Left colon (tissue), 2 donors: ENCODE results near the gene OR8U1. TPM values are rescaled to one million over a fixed set of nuclear protein-coding genes. Genes with fewer than 3 reads are reported as not detected.
"Not testable (repeated sequence)": the region's sequence is repeated elsewhere in the genome, so short reads cannot be mapped to it uniquely, and the experiment has no call there.

Experiments
- ATAC-seq: fragments of 200-7000 bp; cut with Tn5 transposase; one replicate; pipeline ENCODE4 v1.9.1; 2020; ENCODE audit warnings: mild to moderate bottlenecking, moderate library complexity
- DNase-seq, 2 donors: peaks; one replicate each; pipeline ENCODE4 v3.0.0-alpha.2; 2020
- intact Hi-C, 2 donors: fragments of 100-400 bp; cut with DNase I in 1 of 2; cut with micrococcal nuclease in 1 of 2; formaldehyde crosslinking; loops; one replicate each; pipeline versions ENCODE4 v1.11.2 to v1.14.0; 2022; cut with DNase I, micrococcal nuclease
- long read RNA-seq: library from polyadenylated mRNA; unstranded; transcript quantifications from one replicate; pipeline ENCODE4 v2.0.0, GENCODE V29; 2021
- total RNA-seq, 2 donors: library from RNA; stranded (reverse); fragmentation: NEBNext Ultra II Directional; extraction: Animal tissue kit (Norgen Biotek cat#: 25700); gene quantifications; one replicate each; pipeline ENCODE4 v1.2.1, GENCODE V29; 2021
- donor health status: DM: no; HTN: no; CAD: no.
- donor health status: DM: yes; HTN: yes; CAD: no.

The OR8U1 gene
- not detected for total RNA-seq
- long read RNA-seq, result 0 reads

DNA sequence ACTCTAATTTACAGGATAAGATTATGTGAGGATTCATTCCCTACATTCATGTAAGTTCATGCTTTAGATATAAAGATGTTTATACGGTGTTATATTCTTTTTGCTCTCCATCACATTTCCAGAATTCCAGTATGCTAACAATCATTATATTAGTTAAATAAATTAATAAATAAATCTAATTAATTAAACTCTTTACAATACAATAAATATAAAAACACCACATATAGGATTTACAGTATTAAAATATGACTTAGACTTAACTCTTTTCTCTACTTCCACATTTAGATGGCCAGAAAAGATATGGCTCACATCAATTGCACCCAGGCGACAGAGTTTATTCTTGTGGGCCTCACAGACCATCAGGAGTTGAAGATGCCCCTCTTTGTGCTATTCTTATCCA, at the start of gene OR8U1:
OR8U1 (plus strand) TSS at position 301 of the 400 bp plus-strand sequence; CDS start at position 301, 0 bp downstream.
- no peak for DNase-seq
- ATAC-seq, result no peak
- intact Hi-C loops, result no loop called here

DNA sequence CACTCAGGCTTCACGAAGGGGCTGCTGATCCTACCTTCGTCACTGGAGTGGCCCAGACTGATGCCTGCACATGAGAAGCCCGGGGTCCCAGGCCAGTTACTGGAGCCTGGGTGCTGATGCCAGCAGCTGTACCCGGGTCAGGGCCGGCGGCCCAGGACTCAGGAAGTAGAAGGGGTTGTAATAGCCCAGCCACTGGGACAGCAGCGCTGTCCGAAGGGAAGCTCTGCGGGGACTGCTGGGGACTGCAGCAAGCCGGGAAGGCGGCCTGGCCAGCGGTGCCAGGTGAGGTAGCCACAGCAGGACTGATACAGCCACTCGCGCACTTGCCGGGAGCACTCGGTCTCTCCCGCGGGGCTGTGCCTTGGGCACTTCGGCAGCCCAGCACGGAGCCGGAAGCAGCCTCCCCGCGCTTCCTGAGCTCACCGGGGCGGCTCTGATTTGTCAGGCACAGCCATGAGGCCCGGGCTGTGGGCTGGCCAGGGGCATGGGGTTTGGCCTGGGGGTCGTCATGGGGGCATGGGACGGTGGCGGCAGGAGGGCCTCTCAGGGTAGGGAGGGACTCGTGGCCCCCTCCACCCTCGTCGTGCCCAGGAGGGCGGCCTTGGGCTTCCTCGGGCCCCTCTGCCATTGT, 43.4 kb upstream of the OR8U1 start:
- ATAC-seq (no peak), DNase-seq (no peak)
- intact Hi-C loops, result no loop called here

DNA sequence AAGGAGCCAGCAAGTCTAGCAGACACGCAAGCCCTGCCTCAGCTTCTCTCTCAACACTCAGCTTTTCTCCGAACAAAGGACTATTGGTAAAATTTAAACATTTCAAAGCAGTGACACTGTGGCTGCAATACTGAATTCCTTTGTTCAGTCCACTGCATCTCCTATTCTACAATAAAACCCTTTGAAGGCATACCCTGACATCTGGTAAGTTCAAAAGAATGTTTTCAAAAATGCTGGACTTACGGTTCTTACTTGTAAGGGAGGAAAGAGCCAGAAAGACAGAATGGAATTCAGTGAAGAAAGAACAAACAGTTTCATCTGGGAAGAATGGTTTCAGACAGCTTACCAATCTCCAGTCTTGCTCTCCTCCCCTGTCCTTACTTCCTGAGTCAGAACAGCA, 42.3 kb upstream of the OR8U1 start:
- intact Hi-C loops, result no loop called here
- DNase-seq (no peak), ATAC-seq (no peak)

DNA sequence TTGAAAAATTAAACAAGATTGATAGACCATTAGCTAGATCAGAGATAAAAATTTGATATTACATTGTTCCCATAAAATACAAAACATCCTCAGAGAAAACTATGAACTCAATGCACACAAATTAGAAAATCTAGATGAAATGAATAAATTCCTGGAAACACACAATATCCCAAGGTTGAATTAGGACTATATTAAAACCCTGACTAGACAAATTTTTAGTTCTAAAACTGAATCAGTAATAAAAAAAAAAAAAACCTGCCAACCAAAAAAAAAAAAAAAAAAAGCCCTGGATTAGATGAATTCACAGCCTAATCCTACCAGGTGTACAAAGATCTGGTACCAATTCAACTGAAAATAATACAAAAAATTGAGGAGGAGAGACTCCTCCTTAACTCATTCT, 35.1 kb upstream of the OR8U1 start:
- ATAC-seq (no peak), DNase-seq (no peak)
- intact Hi-C loops, result no loop called here

DNA sequence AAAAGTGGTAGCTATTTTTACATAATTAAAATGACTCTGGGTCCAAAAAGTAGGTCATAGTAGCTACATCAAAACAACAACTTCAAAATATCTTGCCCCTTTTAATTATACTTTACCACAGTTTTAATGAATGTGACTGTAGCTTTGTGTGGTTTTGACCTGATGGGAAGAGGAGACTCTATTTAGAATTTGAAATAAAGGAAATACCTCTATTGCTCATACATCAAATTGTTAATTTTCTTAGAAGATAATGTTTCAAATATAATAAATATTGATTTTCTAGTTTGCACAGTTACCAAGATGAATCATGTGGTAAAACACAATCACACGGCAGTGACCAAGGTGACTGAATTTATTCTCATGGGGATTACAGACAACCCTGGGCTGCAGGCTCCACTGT, 29.7 kb upstream of the OR8U1 start, which contains the start of gene OR8K1:
OR8K1 (plus strand) TSS at position 301 of the 400 bp plus-strand sequence; CDS start at position 301, 0 bp downstream.
- ATAC-seq (no peak), DNase-seq (no peak)
- intact Hi-C loops, result no loop called here

DNA sequence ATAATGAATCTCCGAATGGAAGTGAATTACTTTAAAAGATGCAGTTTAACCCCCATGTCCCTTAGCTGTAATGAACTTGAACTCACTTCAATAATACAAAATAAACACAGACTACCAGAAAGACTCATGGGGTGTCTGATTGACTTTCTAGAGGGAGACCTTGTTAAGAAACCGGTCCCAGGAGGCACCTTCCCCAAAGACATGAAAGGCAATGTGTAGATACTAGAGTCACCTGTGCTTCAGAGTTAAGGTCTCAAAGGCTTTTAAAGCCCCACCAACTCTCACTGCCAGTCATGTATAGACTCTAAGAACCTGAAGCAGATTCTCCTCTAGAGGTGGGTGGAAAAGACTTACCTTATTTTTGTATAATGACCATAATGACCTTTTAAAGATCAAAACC, 21.4 kb upstream of the OR8U1 start, which contains the start of gene OR8J1:
OR8J1 (plus strand) TSS at position 301 of the 400 bp plus-strand sequence. CDS start 5,956 bp downstream, outside the sequence.
- DNase-seq (no peak), ATAC-seq (no peak)
- intact Hi-C loops, result no loop called here

DNA sequence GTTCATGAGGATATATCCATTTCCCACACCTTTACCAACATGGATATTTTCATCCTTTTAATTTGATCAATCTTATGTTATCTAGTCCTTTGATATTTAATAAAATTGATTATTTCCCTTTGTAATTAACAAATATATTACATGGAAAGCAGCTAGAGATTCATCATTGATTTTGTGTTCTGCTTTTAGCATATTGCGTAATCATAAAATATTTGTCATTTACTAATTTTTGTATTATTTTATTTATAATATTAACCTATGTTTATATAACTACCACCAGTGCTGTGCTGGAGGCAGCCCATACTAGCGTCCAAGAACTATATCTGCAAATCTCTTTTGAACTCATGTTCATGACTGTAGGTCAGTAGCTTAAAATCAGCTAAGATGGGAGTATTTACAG, 4.7 kb downstream of the OR8U1 start:
- ATAC-seq (no peak), DNase-seq (no peak)
- intact Hi-C loops, result no loop called here

DNA sequence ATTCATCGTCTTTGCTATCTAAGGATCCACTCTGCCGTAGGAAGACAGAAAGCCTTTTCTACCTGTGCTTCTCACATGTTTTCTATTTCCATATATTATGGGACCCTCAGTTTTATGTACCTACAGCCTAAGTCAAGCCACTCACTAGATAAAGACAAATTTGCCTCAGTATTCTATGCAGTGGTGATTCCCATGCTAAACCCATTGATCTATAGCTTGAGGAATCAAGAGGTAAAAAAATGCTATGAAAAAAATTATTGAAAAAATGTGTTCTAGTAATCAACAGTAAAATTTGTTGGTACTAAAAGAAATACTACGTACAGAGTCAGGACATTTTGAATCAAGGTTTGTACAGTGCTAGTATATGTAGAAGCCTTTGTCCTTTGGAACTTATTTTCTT, 19.0 kb downstream of the OR8U1 start:
- intact Hi-C loops, result no loop called here
- no peak for DNase-seq

DNA sequence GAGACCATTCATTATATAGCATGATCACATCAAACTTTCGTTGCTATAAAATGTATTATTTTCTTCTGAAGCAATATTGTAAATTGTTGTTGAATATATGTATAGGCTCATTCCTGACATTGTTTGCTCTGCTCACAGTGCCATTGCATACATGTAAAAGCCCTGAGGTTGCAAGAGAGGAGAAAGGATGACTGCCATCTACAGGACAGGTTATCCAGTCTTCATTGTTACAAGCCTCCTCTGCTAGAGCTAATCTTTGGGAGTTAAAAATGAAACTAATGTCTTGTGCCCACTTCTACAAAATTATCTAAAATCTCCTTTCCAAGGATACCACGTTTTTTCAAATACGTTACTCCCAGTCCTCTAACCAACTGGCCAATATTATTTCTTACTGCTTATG, 20.6 kb downstream of the OR8U1 start:
- DNase-seq (no peak), ATAC-seq (no peak)
- intact Hi-C loops, result no loop called here

More for the DNA sequence above, 19.0 kb downstream of the OR8U1 start:
- no peak for ATAC-seq

DNA sequence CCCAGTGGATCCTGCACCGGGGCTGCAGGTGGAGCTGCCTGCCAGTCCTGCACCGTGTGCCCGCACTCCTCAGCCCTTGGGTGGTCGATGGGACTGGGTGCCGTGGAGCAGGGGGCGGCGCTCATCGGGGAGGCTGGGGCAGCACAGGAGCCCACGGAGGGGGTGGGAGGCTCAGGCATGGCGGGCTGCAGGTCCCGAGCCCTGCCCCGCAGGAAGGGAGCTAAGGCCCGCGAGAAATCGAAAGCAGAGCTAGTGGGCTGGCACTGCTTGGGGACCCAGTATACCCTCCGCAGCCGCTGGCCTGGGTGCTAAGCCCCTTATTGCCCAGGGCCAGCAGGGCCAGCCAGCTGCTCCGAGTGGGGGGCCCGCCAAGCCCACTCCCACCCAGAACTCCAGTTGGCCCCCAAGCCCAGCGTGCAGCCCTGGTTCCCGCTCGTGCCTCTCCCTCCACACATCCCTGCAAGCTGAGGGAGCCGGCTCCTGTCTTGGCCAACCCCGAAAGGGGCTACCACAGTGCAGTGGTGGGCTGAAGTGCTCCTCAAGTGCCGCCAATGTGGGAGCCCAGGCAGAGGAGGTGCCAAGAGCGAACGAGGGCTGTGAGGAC, 26.5 kb downstream of the OR8U1 start:
- DNase-seq, ATAC-seq, intact Hi-C loops: not testable (repeated sequence)

DNA sequence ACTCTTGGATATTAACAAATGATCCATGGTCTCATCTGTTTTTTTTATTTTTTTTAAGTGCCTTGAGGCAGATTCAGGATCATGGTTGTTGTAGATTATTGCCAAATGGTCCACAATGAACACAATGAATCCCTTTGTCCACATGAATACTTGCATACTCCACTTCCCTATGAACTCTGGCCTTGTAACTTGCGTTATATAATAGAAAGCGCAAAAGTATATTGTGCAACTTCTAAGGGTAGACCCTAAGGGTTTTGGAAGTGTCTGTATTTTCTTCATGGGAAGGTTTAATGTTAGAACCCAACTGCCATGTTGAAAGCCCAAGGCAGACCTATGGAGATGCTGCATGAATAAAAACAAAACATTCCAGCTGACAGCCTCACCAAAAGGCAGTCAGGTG, 29.0 kb downstream of the OR8U1 start:
- ATAC-seq (peak; percentile 44), DNase-seq (no peak)
- intact Hi-C loops, result no loop called here

DNA sequence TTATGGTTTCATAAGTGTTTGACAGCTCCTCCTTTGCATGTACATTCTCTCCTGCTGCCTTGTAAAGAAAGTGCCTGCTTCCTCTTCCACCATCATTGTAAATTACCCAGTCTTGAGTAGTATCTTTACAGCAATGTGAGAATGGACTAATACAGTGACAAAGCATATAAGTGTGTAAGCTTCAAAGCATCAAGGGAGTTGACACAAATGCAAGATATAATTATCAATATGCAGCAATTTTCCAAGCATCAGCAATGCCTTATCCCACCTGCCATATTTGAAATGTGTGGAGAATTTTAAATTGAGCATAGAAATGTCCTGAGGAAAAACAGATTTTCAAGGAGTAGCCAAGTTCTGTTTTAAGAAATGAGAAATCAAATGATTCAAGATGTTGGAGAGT, 35.4 kb downstream of the OR8U1 start:
- DNase-seq, result no peak
- intact Hi-C loops, result no loop called here
- ATAC-seq, result no peak

DNA sequence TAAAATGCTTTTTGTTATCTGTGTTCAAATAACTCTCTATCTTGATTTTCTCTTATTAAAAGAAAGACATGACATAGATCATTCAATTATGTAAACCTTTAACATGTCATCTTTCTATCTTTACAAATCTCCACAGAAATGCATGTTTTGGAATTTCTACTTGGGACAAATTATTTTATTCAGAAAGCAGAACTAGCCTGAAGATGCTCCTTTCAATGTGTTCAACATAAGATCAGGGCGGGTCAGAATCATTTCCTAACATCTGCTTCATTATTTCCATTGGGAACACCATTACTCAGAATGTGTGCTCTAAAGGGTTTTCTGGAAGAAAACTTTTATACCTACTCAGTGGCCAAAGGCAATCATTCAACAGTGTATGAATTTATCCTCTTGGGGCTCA, 37.0 kb downstream of the OR8U1 start, which contains the start of gene OR5AL1:
OR5AL1 (plus strand) TSS at position 301 of the 400 bp plus-strand sequence.
- ATAC-seq, result no peak
- DNase-seq, result no peak
- intact Hi-C loops, result no loop called here

Other genes with a start within 250 kb of the OR8U1 start
- not detected for gene OR8J3, start 235.4 kb upstream of the OR8U1 start, total RNA-seq
- not detected for gene OR8K5, start 215.3 kb upstream of the OR8U1 start, total RNA-seq
- gene OR5J2, start 199.0 kb upstream of the OR8U1 start, total RNA-seq, result not detected
- not detected for gene OR5T2, start 141.4 kb upstream of the OR8U1 start, total RNA-seq
- not detected for gene OR5T3, start 123.4 kb upstream of the OR8U1 start, total RNA-seq
- gene OR5T1, start 101.5 kb upstream of the OR8U1 start, total RNA-seq, result not detected
- gene OR8H1, start 83.4 kb upstream of the OR8U1 start, total RNA-seq, result not detected
- not detected for gene OR8K3, start 60.5 kb upstream of the OR8U1 start, total RNA-seq
- not detected for gene OR8K1, start 29.6 kb upstream of the OR8U1 start, total RNA-seq
- not detected for gene OR8J1, start 21.3 kb upstream of the OR8U1 start, total RNA-seq
- not detected for gene OR5AL1, start 37.1 kb downstream of the OR8U1 start, total RNA-seq
- gene OR5M3, start 97.7 kb downstream of the OR8U1 start, total RNA-seq, result not detected
- gene OR5M8, start 115.7 kb downstream of the OR8U1 start, total RNA-seq, result not detected
- not detected for gene OR5M11, start 167.6 kb downstream of the OR8U1 start, total RNA-seq
- gene OR5M10, start 202.1 kb downstream of the OR8U1 start, total RNA-seq, result not detected
- gene OR5M1, start 239.2 kb downstream of the OR8U1 start, total RNA-seq, result not detected